HG02943 (cell line): ENCODE results near the gene DENND2D.

Source experiments
- ATAC-seq: cut with Tn5 transposase; IDR thresholded peaks from one replicate; pipeline ENCODE4 v1.9.1; 2021; ENCODE audit warnings: mild to moderate bottlenecking, low read depth, moderate library complexity; ENCODE audit not compliant: unreplicated experiment

DENND2D gene, protein sequence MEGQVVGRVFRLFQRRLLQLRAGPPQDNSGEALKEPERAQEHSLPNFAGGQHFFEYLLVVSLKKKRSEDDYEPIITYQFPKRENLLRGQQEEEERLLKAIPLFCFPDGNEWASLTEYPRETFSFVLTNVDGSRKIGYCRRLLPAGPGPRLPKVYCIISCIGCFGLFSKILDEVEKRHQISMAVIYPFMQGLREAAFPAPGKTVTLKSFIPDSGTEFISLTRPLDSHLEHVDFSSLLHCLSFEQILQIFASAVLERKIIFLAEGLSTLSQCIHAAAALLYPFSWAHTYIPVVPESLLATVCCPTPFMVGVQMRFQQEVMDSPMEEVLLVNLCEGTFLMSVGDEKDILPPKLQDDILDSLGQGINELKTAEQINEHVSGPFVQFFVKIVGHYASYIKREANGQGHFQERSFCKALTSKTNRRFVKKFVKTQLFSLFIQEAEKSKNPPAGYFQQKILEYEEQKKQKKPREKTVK

DNA sequence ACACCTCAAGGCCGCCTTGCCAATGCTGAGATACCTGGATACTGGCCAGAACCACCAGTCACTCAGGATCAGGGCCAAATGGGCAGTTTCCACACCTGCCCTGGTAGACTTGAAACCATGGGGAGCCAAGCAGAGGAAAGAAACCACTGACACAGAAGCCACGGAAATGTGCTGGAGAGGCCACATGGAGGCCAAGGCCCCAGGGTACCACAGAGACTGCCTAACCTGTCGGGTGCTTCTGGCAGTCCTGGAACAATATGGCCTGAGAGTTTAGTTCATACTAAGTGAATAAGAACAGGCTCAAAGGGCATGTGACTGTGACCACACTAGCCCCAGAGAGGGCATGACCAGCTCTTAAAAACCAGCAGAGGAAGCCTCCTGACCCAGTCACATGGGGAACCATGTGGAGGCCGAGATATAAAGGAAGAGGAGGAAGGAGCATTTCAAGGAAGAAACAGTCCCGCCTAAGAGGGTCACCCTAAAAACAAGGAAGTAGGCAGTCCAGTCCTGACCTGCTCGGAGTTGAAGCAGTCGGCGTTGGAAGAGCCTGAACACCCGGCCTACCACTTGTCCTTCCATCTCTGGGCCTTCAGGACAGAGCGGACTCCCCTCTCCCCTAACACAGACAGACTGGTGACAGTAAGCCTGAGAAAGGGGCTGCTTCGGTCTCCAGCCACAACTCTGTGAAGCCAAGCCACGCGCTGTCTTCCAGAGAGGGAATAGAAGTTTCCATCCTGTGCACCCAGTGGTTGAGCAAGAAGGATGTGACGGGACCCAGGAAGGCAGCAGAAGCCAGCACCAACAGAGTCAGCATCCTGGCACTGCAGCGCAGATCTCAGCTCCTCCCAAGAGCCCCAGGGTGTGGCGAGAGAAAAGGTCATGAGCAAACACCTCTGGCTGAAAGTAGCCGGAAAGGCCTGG, at the start of gene DENND2D:
Gene DENND2D (minus strand): TSS at position 766 of the 921 bp plus-strand sequence. CDS start 187 bp downstream, at position 579.
- ATAC-seq, result no peak

GRCh38 chr1:111249960-111250359, 49.5 kb upstream of the DENND2D start:
- ATAC-seq, result no peak

DNA sequence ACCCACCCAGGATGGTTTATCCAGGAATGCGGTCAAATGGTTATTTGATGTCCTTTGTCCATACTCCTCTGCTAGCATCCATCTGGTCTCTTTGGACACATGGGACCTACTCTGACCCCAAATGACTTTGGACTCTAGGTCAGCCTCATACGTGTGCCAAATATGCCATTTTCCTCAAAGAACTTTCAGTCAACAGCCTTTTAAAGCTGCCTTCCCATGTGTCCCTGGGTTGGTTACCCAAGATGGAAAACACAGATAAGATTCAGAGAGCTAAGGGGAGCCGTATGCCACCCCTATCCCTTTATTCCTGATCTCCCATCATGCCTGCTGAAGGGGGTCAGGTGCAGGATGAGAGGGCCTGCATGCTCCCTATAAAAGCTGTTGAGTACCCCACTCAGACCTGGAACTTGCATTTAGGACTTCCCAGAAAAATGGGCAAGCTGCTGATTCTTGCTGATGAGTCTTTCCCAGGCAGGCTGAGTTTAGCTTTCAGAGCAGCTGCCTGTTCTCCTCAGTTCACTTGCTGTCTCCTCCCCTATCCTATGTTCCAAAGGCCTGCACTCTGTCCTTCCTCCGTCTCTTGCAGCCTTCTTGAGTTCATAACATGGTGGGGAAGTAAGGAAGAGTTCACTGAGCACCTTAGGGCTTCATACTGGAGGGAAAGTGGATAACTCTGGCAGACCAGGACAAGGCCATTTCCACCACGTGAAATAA, 46.8 kb upstream of the DENND2D start:
- ATAC-seq, result no peak

DNA sequence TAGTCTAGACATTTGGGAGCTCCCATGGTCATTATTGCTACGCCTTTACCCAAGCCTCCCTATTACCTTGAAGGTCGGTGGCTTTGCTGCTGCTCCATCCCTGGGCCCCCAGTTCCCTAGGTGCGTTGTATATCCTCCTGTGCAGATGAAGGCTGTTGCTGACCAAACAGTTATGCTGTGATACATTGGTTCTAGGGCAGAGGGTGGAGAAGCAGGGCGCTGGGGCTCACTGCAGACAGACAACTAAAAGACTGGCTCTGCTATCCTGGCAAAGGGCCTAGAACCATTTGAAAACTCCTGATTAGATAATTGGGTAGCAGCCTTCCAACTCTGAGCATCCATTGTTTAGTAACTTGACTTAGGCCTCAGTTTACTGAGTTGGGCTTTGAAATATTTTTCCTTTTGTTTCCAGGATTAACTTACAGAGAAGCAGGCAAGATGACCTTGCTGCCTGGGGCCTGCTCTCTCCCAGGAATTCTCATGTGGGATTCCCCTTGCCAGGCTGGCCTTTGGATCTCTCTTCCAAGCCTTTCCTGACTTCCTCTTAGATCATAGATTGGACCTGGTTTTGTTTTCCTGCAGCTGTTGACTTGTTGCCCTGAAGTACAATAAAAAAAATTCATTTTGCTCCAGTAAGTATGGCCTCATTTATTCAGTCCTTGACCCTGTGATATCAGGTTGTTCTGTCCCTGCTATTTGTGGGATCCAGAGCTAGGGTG, 42.5 kb upstream of the DENND2D start:
- no peak for ATAC-seq

- ATAC-seq, result no peak
Measured at GRCh38 chr1:111241797-111242196, 41.4 kb upstream of the DENND2D start.

DNA sequence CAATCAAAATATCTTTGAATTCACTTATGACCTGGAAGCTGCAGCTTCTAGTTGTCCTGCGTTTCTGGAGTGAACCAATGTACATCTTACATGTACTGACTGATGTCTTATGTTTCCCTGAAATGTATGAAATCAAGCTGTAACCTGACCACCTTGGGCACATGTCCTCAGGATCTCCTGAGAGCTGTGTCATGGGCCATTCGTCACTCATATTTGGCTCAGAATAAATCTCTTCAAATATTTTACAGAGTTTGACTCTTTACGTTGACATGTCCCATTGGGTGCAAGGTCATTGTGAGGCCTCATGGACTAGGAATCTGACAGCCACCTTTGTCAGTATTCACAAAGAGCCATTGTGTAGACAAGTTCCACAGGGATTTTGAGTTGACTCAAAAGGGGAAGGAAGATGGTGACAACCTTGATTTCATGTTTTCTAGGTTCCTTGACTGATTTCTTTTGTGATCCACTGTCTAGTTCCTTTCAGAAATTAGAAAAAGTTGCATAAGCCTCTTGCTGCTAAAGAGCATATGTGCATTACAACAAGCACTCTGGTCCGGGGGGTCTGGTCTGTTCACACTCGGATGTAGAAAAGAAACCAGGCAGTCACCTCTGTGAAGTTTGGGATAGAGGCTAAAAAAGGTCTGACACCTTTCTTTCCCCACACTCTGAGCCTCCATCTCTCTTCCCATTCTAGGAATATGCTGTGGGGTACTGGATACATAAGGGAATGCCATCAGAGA, 37.8 kb upstream of the DENND2D start:
- ATAC-seq, result no peak

DNA sequence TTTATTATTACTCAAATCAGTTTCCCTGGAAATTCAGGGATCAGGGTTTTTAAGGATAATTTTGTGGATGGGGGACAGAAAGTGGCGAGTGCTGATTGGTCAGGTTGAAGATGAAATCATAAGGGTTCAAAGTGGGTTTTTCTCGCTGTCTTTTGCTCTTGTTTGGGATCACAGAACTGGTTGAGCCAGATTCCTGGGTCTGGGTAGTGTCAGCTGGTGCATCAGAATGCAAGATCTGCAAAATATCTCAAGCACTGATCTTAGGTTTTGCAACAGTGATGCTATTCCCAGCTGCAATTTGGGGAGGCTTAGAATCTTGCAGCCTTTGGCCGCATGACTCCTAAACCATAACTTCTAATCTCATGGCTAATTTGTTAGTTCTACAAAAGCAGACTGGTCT, 36.4 kb upstream of the DENND2D start:
- no peak for ATAC-seq

- no peak for ATAC-seq
Measured at GRCh38 chr1:111236379-111236778, 35.9 kb upstream of the DENND2D start.

- ATAC-seq, result no peak
Measured at GRCh38 chr1:111234866-111235265, 34.4 kb upstream of the DENND2D start.

- ATAC-seq, result no peak
Measured at GRCh38 chr1:111234258-111234657, 33.8 kb upstream of the DENND2D start.

DNA sequence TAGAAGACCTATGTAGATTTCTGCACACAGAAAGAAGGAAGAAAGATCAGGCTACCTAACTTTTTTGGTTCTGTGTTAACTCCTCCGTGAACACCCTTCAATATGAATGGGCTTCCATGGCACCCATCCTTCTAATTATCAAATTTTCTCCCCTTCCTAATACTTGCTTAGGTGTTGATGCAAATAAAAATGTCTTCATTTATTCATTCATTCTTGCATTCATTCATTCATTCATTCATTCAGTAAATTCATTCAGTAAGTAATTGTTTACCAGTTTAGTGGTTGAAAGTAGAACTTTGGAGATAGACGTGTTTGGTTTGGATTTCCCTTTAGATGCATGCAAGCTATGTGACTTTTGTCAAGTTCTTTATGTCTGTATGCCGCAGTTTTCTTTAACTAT, 31.7 kb upstream of the DENND2D start:
- ATAC-seq, result no peak

DNA sequence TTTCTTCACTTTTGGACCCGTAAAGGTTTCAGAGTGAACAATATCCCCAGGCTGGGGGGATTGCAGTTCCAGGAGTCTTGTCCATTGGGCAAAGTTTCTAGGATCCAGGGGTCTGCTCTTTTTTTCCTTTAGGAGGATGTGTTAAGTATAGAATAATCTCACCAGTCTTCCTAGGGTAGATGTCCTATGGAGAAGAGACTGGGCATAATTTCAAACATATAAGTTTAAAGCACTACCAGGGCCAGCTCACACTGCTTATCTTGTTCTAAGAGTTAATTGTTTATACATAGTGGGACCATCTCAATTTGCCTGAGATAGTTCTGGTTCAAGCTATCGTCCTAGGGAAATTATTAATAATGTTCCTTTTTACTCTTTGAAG, 28.3 kb upstream of the DENND2D start:
- ATAC-seq, result no peak

- ATAC-seq, result no peak
Measured at GRCh38 chr1:111227851-111228747, 27.7 kb upstream of the DENND2D start.

- ATAC-seq, result no peak
Measured at GRCh38 chr1:111227434-111227833, 27.0 kb upstream of the DENND2D start, which contains the start of gene CHI3L2. Gene CHI3L2, plus strand, starts transcription at chr1:111227713. Its CDS starts 17 bp downstream, at chr1:111227730.

DNA sequence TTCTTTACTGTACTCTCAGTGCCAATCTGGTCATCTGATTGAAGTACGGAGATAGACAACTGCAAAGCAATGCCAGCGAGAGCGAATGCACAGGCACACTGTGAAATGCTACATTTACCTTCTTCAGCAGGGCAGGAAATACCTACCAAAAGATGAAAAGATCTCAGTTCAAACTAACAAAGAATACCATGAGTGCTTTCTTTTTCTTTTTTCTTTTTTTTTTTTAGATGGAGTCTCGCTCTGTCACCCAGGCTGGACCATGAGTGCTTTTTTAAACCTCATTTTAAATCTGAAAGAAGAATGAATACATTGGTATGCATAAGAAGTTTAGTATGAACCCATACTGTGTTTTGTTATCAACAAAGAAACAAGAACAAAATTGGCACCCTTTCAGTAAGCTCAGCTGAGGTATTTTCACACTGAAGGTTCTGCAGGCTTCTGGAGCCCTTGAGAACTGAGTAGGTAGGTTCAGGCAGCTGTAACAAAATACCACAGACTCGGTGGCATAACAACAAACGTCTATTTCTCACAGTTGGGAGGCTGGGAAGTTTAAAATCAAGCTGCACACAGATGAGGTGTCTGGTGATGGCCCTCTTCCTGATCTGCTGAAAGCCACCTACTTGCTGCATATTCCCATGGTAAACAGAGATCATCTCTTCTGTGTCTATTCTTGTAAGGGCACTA, 25.4 kb upstream of the DENND2D start:
- ATAC-seq, result no peak

DNA sequence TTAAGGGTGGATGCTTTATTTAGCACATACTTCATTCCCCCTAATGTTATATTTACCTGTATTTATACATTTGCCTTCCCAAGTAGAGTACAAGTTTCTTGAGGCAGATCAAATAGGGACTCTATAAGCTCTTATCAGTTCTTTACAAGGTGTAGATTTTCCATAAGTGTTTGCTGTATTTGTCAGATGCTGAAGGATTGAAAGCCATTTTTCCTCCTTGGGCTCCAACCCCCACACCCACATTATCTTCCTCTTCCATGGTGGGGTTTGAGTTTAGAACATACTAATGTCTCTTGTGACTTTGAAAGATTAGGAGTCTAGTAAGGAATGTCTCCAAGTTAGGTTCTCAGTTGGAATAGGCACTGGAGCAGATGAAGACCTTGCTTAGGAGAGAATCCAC, 24.6 kb upstream of the DENND2D start:
- no peak for ATAC-seq

GRCh38 chr1:111223126-111223685, 22.8 kb upstream of the DENND2D start:
- ATAC-seq, result no peak
